PC-3 (cell line): ENCODE data around the gene ZNF438.

Experiments used
- EZH2 ChIP-seq: fragments of 300-600 bp; sonication (generic); IDR thresholded peaks from one replicate; pipeline ENCODE4 v1.6.1; 2017; ENCODE audit warnings: antibody characterized with exemption, mild to moderate bottlenecking, low read length; ENCODE audit not compliant: unreplicated experiment
- TF ChIP-seq, protein P1 (sequence below): fragments of 300-600 bp; sonication (generic); conservative IDR thresholded peaks from 2 replicates; pipeline ENCODE4 v1.5.1; 2017; ENCODE audit warnings: antibody characterized with exemption, low read depth, mild to moderate bottlenecking, low read length

DNA sequence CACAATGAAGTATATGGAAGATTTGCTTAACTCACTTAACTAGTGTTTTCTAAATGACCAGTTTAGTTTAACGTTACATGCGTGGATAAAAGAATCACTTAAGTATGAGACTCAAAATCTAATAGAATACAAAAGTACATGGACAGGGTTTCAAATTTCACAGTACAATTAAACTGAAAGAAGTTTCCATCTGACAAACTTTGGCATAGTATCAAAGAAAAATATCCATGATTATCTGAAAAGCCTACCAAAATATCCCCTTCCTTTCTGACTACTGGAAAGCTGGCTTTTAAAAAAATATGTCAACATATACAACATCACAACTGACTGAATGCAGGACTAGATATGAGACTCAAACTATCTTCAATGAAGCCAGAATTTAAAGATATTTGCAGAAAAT, 164.8 kb downstream of the ZNF438 start:
- TF ChIP-seq, protein P1, sequence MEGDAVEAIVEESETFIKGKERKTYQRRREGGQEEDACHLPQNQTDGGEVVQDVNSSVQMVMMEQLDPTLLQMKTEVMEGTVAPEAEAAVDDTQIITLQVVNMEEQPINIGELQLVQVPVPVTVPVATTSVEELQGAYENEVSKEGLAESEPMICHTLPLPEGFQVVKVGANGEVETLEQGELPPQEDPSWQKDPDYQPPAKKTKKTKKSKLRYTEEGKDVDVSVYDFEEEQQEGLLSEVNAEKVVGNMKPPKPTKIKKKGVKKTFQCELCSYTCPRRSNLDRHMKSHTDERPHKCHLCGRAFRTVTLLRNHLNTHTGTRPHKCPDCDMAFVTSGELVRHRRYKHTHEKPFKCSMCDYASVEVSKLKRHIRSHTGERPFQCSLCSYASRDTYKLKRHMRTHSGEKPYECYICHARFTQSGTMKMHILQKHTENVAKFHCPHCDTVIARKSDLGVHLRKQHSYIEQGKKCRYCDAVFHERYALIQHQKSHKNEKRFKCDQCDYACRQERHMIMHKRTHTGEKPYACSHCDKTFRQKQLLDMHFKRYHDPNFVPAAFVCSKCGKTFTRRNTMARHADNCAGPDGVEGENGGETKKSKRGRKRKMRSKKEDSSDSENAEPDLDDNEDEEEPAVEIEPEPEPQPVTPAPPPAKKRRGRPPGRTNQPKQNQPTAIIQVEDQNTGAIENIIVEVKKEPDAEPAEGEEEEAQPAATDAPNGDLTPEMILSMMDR = no peak
- TF ChIP-seq EZH2 = no peak
